Mesothelial cell of epicardium (in vitro differentiated cells): ENCODE data around the gene MTM1. TPM values are rescaled to one million over a fixed set of nuclear protein-coding genes. Genes with fewer than 3 reads are reported as not detected.

Experiments
- DNase-seq, 2 experiments: peaks; one replicate each; pipeline ENCODE4 v3.0.0; 2021; ENCODE audit warnings: low spot score in 2 of 2; ENCODE audit not compliant: unreplicated experiment in 2 of 2
- H3K27ac Mint-ChIP-seq: 2 replicates; pipeline ENCODE4 v1.8.0; 2021; ENCODE audit warnings: mixed read lengths
- H3K27me3 Mint-ChIP-seq: 2 replicates; pipeline ENCODE4 v1.8.0; 2021; ENCODE audit warnings: low read depth, mixed read lengths
- H3K36me3 Mint-ChIP-seq: 2 replicates; pipeline ENCODE4 v1.8.0; 2021; ENCODE audit warnings: mixed read lengths
- H3K4me1 Mint-ChIP-seq: 2 replicates; pipeline ENCODE4 v1.8.0; 2021; ENCODE audit warnings: mixed read lengths
- H3K4me3 Mint-ChIP-seq: 2 replicates; pipeline ENCODE4 v1.8.0; 2021; ENCODE audit warnings: mild to moderate bottlenecking, moderate library complexity, mixed read lengths
- H3K9me3 Mint-ChIP-seq: 2 replicates; pipeline ENCODE4 v1.8.0; 2021; ENCODE audit warnings: mixed read lengths
- CTCF ChIP-seq: fragments of 200-600 bp; sonication (generic); IDR thresholded peaks from one replicate; pipeline ENCODE4 v1.5.0; 2021; ENCODE audit warnings: antibody characterized with exemption; ENCODE audit not compliant: unreplicated experiment
- total RNA-seq: library from RNA; stranded (reverse); gene quantifications from 3 replicates; pipeline ENCODE4 v1.2.1, GENCODE V29; 2021

MTM1 gene
- total RNA-seq, 1 donor from 2014 or later = 8.9 TPM

GRCh38 chrX:150694738-150695410 lies 126.5 kb downstream of the MTM1 start:
- peaks cover 30% of the 10 kb centered on the region for H3K4me1 Mint-ChIP-seq
- H3K9me3 Mint-ChIP-seq = peaks cover 27% of the 10 kb centered on the region
- peak overlapping the region; percentile 15 for H3K4me3 Mint-ChIP-seq
- H3K36me3 Mint-ChIP-seq = peaks cover 3% of the 10 kb centered on the region
- no peaks in the 10 kb centered on the region for H3K27me3 Mint-ChIP-seq
- H3K27ac Mint-ChIP-seq = peak overlapping the region; percentile 84
- no peak for DNase-seq
- no peak for TF ChIP-seq CTCF

- Mint-ChIP-seq H3K4me1 (peaks cover 30% of the 10 kb centered on the region), H3K9me3 (peaks cover 15% of the 10 kb centered on the region), H3K27me3 (no peaks in the 10 kb centered on the region), H3K4me3 (no peak overlapping the region), H3K36me3 (peaks cover 4% of the 10 kb centered on the region), H3K27ac (peak overlapping the region; percentile 56)
- TF ChIP-seq CTCF = no peak
- no peak for DNase-seq
These were observed 127.9 kb downstream of the MTM1 start for GRCh38 chrX:150696331-150696730.

GRCh38 chrX:150696866-150697265 lies 128.4 kb downstream of the MTM1 start:
- TF ChIP-seq CTCF = no peak
- DNase-seq = no peak
- Mint-ChIP-seq H3K27me3 (no peaks in the 10 kb centered on the region), H3K36me3 (peaks cover 4% of the 10 kb centered on the region), H3K9me3 (peaks cover 12% of the 10 kb centered on the region), H3K4me3 (no peak overlapping the region), H3K27ac (peak overlapping the region; percentile 64), H3K4me1 (peaks cover 30% of the 10 kb centered on the region)

- Mint-ChIP-seq H3K27me3 (no peaks in the 10 kb centered on the region), H3K27ac (peak overlapping the region; percentile 64), H3K36me3 (peaks cover 4% of the 10 kb centered on the region), H3K9me3 (peaks cover 12% of the 10 kb centered on the region), H3K4me1 (peaks cover 26% of the 10 kb centered on the region), H3K4me3 (no peak overlapping the region)
- DNase-seq = no peak
- TF ChIP-seq CTCF = no peak
These were observed 129.2 kb downstream of the MTM1 start for GRCh38 chrX:150697641-150698040.

GRCh38 chrX:150698981-150699380 lies 130.6 kb downstream of the MTM1 start:
- peaks cover 18% of the 10 kb centered on the region for H3K9me3 Mint-ChIP-seq
- DNase-seq = no peak
- no peak overlapping the region for H3K27ac Mint-ChIP-seq
- peaks cover 25% of the 10 kb centered on the region for H3K4me1 Mint-ChIP-seq
- peaks cover 7% of the 10 kb centered on the region for H3K36me3 Mint-ChIP-seq
- no peak overlapping the region for H3K4me3 Mint-ChIP-seq
- H3K27me3 Mint-ChIP-seq = no peaks in the 10 kb centered on the region
- TF ChIP-seq CTCF = no peak
